NCI-H774 (cell line): ENCODE measurements around the gene PWWP2B.
"Not testable (repeated sequence)": the region's sequence is repeated elsewhere in the genome, so short reads cannot be mapped to it uniquely, and the experiment has no call there.

ENCODE experiments used
- DNase-seq: peaks from one replicate; lab custom pipeline; 2025; lab: John Stamatoyannopoulos, UW

The PWWP2B gene

DNA sequence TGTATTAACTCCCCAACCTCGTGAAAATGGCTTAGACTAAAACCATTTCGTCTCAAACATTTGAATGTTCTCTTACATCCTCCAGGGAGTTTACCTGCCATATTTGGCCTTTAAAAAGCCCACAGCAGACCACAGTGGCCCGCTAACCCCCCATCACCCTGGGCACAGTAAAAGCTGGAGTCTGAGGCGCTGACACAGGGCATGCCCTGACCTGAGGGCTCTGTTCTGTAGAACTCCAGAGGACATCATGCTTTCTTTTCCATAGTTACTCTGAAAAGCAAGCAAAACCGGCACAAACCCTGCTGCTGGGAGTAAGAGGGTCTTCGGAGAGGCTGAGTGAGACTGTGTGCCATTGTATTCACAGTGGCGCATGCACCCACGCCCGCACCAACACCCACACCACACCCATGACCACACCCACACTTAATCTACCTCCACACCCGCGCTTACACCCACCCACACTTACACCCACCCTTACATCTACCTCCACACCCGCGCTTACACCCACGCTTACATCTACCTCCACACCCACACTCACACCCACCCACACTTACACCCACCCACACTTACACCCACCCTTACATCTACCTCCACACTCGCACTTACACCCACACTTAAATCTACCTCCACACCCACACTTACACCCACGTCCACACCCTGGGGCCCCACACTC lies 32.9 kb upstream of the PWWP2B start:
- DNase-seq: no peak

DNA sequence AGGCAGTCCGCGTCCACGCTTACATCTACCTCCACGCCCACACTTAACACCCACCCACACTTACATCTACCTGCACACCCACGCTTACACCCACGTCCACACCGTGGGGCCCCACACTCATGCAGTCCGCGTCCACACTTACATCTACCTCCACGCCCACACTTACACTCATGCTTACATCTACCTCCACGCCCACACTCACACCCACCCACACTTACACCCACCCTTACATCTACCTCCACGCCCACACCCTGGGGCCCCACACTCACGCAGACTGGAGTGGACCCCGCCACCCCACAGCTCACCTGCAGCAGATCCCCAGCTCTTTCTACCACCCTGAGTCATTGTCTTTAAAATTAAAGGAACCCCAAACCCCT lies 32.4 kb upstream of the PWWP2B start:
- DNase-seq: no peak

DNA sequence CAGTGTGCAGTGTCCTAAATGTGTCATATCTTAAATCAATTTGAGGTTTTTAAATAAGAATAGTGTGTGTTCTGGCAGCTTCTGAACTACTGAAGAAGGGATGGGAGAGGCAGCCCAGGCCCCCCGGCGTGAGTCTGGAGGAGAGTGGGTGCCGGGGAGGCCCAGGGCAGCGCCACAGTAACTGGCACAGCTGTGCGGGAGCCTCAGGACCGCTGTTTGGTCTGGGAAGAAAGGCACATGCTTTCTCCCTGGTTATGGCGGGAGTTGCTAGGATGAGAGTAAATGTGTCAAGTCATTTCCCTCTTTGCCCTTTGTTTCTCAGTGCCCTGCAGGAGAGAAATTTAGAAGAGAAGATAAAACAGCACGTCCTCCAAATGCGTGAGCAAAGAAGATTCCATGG lies 31.9 kb upstream of the PWWP2B start:
- no peak for DNase-seq

DNA sequence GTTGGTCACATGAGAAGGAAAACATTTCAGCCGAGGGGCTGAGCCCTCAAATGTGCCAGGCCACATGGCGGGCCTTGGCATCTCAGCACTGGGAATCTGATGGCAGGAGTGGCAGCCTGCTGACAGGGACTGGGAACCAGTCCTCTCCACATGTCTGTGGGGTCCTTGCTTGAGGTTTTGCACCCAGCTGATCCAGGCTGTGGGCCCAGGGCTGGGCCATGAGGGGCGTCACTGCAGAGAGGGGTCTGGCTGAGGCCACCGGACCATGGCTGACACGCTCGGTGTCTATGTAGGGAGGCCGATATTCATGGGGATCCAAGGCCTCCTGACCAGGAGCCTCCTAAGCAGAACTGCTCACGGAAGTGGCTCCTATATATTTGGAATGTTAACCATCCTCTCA lies 31.0 kb upstream of the PWWP2B start:
- DNase-seq: no peak

DNA sequence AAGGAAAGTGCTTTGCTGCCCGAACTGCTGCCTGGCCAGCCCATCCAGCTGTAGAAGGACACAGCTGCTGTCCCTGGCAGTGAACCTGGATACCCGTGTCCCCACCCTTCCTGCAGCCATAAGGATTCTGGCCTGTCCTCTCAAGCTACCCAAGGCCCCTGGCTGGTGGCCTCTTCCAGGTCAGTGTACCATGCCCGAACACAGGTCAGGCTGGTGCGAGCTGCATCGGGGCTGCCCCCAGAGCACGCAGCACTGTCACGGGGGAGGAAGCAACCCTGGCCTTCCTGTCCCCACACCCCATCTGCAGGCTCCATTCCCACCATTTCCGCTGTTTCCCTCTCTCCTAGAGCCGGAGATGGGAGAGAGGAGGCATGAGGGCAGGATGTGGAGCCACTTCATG lies 30.5 kb upstream of the PWWP2B start:
- no peak for DNase-seq

DNA sequence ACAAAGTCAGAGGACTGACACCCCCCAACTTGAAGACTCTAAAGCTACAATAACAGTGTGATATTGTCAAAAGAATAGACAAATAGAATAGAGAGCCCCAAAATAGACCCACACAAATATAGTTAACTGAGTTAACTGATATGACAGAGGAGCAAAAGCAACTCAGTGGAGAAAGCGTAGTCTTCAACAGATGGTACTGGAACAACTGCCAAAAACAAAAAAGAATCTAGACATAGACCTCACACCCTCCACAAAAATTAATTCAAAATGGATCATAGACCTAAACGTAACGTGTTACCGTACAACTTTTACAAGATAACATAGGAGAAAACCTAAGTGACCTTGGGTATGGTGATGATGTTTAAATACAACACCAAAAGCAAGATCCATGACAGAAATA lies 28.6 kb upstream of the PWWP2B start:
- DNase-seq: no peak

GRCh38 chr10:132368881-132369635 lies 27.9 kb upstream of the PWWP2B start:
- no peak for DNase-seq

GRCh38 chr10:132369636-132370185 lies 27.3 kb upstream of the PWWP2B start:
- no peak for DNase-seq

GRCh38 chr10:132370426-132371340 lies 26.3 kb upstream of the PWWP2B start:
- no peak for DNase-seq

- DNase-seq: no peak
These were observed 25.3 kb upstream of the PWWP2B start for GRCh38 chr10:132371641-132372081.

- no peak for DNase-seq
These were observed 24.4 kb upstream of the PWWP2B start for GRCh38 chr10:132372516-132373095.

DNA sequence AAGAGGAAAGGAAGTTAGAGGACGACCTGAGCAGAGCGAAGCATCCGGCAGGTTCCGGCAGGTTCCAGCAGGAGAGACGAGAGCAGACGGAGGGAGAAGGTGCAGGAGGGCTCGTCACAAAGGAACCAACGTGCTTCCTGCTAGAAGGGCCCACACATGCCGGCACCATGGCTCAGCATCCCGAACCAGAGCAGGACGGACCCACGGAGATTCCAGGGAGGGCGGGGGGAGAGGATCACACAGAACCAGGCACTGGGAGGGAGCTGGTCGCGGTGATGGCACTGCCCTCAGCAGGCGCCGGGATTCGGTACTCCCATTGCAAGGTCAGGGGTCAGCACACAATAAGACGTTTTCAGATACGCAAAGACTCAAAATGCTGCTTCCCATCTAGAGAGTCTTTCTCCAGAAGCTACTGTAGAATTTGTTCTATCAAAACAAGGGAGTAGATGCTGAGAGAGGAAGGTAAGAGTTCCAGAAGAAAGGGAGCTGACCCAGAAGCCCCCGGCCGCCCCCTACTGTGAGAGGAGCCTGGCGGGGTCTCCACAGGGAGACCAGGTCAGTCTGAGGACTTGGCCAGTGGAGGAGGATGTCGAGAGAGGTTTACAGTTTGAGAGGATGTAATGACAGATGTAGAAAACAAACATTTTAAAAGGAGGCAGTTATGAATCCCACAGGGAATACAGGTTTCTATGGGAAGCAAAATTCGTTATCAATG lies 23.6 kb upstream of the PWWP2B start:
- no peak for DNase-seq

GRCh38 chr10:132374176-132374575 lies 22.8 kb upstream of the PWWP2B start:
- DNase-seq: no peak

DNA sequence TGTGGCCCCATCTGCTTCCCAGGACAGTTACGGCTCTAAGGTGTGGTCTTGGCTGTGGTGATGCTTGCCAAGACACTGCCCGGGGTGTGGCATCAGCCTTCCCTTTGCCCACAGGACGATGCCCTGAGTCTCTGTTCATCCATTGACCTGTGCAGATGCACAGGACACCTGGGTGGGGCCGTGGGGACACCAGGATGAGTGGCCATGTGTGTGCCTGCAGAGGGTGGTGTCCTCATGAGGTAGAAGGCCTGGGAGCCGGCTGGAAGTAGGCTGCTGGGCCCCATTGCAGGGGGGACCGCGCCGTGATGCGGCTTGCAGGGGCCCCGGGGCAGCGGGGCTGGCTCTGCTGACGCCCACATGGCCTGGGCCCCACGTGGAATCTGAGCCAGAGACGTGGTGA lies 22.4 kb upstream of the PWWP2B start:
- DNase-seq: no peak

DNA sequence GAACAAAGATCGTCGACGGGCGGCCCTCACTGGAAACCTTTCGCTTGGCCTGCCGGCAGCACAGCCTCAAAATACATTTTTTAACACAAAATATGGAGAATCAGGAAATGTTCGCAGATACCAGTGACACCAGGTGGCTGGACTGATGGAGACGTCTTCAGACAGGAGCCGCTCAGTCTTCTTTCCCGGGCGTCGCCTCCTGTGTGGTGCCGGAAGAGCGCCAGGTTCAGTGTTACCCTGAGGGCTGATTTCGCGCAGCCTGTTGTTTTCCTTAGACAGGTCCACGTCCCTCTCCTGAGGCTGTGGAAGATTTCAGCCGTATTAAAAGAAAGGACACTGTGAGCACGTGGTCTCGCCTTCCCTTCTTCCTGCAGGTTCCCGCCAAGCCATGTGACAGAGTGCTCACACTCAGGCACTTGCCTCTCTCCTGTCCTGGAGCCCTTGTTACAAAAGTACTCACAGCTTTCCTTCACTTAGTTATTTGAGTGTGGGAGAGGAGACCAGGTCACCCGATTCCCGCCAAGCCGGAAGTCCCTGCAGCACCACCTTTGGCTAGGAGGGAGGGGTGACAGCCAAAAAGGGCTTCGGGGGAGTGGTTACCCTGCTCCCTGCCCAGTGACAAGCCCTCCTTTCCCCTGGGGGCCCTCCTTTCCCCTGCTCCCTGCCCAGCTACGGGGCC lies 21.7 kb upstream of the PWWP2B start:
- DNase-seq: no peak

GRCh38 chr10:132375795-132376297 lies 21.2 kb upstream of the PWWP2B start:
- DNase-seq: no peak

DNA sequence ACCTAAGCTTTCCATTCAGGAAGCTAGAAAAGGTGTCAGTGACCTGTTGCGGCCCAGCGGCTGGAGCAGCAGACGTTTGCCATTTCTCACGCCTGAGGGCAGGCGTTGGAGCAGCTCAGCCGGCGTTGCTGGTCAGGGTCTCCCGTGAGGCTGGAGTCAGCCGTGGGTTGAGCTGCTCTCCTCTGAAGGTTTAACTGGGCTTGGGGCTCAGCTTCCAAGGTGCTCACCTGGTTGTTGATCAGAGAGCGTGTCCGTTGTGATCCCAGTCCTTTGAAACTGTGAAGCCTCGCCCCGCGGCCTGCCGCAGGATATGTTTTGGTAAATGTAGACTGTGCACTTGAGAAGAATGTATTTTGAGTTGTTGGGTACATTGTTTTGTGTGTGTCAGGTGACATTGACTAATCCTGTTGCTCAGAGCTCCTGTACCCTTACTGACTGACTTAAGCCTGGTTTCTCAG lies 20.6 kb upstream of the PWWP2B start:
- no peak for DNase-seq

GRCh38 chr10:132377326-132377725 lies 19.7 kb upstream of the PWWP2B start:
- no peak for DNase-seq

DNA sequence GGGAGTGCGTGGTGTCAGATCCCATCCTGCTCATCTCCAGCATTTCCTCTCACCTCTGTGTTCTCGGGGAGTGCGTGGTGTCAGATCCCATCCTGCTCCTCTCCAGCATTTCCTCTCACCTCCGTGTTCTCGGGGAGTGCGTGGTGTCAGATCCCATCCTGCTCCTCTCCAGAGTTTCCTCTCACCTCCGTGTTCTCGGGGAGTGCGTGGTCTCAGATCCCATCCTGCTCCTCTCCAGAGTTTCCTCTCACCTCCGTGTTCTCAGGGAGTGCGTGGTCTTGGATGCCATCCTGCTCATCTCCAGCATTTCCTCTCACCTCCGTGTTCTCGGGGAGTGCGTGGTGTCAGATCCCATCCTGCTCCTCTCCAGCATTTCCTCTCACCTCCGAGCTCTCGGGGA lies 18.0 kb upstream of the PWWP2B start:
- DNase-seq: not testable (repeated sequence)

GRCh38 chr10:132380986-132381385 lies 16.0 kb upstream of the PWWP2B start:
- not testable (repeated sequence) for DNase-seq
